ENCODE results near the gene REELD1.

REELD1 gene

GRCh38 chr4:146214238-146214637, at the start of gene REELD1:
REELD1 (plus strand) TSS chr4:146214538; CDS start chr4:146216953, 2,415 bp downstream.
- DNase-seq (ENCODE audit: low spot score), result no peak

GRCh38 chr4:146165221-146165620, 49.1 kb upstream of the REELD1 start:
- no peak for DNase-seq (ENCODE audit: low spot score)

GRCh38 chr4:146165840-146166239, 48.5 kb upstream of the REELD1 start:
- no peak for DNase-seq (ENCODE audit: low spot score)

- no peak for DNase-seq (ENCODE audit: low spot score)
Observed at GRCh38 chr4:146170149-146170548, 44.2 kb upstream of the REELD1 start.

GRCh38 chr4:146175541-146176453, 38.5 kb upstream of the REELD1 start, which contains the start of gene LSM6:
LSM6 (plus strand) TSS chr4:146175718; CDS start chr4:146182922, 7,204 bp downstream.
- peak; percentile 90 for DNase-seq (ENCODE audit: low spot score)

- peak; percentile 35 for DNase-seq (ENCODE audit: low spot score)
Observed at GRCh38 chr4:146176891-146177290, 37.4 kb upstream of the REELD1 start.

- DNase-seq (ENCODE audit: low spot score), result no peak
Observed at GRCh38 chr4:146178126-146178525, 36.2 kb upstream of the REELD1 start.

GRCh38 chr4:146179784-146180370, 34.5 kb upstream of the REELD1 start:
- DNase-seq (ENCODE audit: low spot score), result no peak

GRCh38 chr4:146182443-146182842, 31.9 kb upstream of the REELD1 start:
- no peak for DNase-seq (ENCODE audit: low spot score)

- DNase-seq (ENCODE audit: low spot score), result no peak
Observed at GRCh38 chr4:146183209-146183608, 31.1 kb upstream of the REELD1 start.

GRCh38 chr4:146186041-146186440, 28.3 kb upstream of the REELD1 start:
- no peak for DNase-seq (ENCODE audit: low spot score)

- DNase-seq (ENCODE audit: low spot score), result no peak
Observed at GRCh38 chr4:146186596-146186995, 27.7 kb upstream of the REELD1 start.

- no peak for DNase-seq (ENCODE audit: low spot score)
Observed at GRCh38 chr4:146190456-146190855, 23.9 kb upstream of the REELD1 start.

GRCh38 chr4:146191766-146192458, 22.4 kb upstream of the REELD1 start:
- no peak for DNase-seq (ENCODE audit: low spot score)

GRCh38 chr4:146193628-146194027, 20.7 kb upstream of the REELD1 start:
- DNase-seq (ENCODE audit: low spot score), result no peak

GRCh38 chr4:146194212-146194611, 20.1 kb upstream of the REELD1 start:
- DNase-seq (ENCODE audit: low spot score), result no peak

- DNase-seq (ENCODE audit: low spot score), result no peak
Observed at GRCh38 chr4:146202665-146203064, 11.7 kb upstream of the REELD1 start.

GRCh38 chr4:146207410-146207809, 6.9 kb upstream of the REELD1 start:
- DNase-seq (ENCODE audit: low spot score), result no peak

- no peak for DNase-seq (ENCODE audit: low spot score)
Observed at GRCh38 chr4:146210890-146211289, 3.4 kb upstream of the REELD1 start.

- DNase-seq (ENCODE audit: low spot score), result no peak
Observed at GRCh38 chr4:146211440-146211839, 2.9 kb upstream of the REELD1 start.

- peak; percentile 35 for DNase-seq (ENCODE audit: low spot score)
Observed at GRCh38 chr4:146212781-146213180, 1.6 kb upstream of the REELD1 start.

GRCh38 chr4:146222313-146222712, 8.0 kb downstream of the REELD1 start:
- DNase-seq (ENCODE audit: low spot score), result peak; percentile 90
